Esophagus squamous epithelium (tissue), 4 donors: ENCODE measurements around the gene SGSH.

Experiments used
- CTCF ChIP-seq, 6 experiments: fragments of 450-650 bp in 4 of 6; fragments of 200-600 bp in 2 of 6; sonication (generic) in 2 of 6; IDR thresholded peaks; one replicate each; pipeline ENCODE4 v1.5.1; 2016 to 2019; ENCODE audit warnings: antibody characterized with exemption in 6 of 6, mild to moderate bottlenecking in 4 of 6, moderate library complexity in 4 of 6
- POLR2A ChIP-seq, 4 donors: fragments of 450-650 bp; IDR thresholded peaks; one replicate each; pipeline ENCODE4 v1.6.1; 2017; ENCODE audit warnings: antibody characterized with exemption in 4 of 4, mild to moderate bottlenecking in 4 of 4, moderate library complexity in 3 of 4

DNA sequence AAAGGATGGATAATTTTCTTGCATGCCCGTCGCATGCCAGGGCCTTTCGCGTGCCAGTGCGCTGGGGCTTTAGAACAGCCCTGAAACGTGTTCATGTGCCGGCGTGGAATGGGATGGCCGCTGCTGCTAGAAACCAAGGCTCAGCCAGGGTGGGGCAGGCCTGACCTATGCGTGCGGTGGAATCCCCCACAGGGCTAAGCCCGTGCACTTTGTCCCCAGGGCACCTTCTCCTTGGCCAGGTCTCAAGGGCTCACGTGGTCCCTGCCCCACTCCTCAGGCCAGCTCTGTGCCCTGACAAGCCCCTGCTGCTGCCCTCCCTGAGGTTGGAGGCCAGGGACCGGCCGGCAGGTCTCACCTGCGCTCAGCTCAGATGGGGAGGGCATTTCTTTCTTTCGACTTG lies 27.4 kb upstream of the SGSH start:
- TF ChIP-seq POLR2A (IDR thresholded peaks at IDR 0.05) (no peak), CTCF (IDR thresholded peaks at IDR 0.05) (no peak)
